IMR-90 (cell line): ENCODE results near the gene FAM204A. TPM values are rescaled to one million over a fixed set of nuclear protein-coding genes. Genes with fewer than 3 reads are reported as not detected.

ENCODE experiments used
- ATAC-seq: fragments of 200-7000 bp; cut with Tn5 transposase; 2 replicates; pipeline ENCODE4 v1.9.1; 2020; ENCODE audit warnings: low read depth, mild to moderate bottlenecking, moderate library complexity
- BruUV-seq: library from RNA; stranded (reverse); fragments of 400-500 nt; replicated peaks from 2 replicates; lab custom pipeline; 2021; lab: Mats Ljungman, UMichigan
- CTCF ChIA-PET: fragments of 300-600 bp; formaldehyde crosslinking; extraction: SDS; loops from one replicate; lab custom pipeline; 2021; ENCODE audit warnings: antibody characterized with exemption; lab: Yijun Ruan, JAX
- POLR2A ChIA-PET: fragments of 300-600 bp; sonication (Branson Sonifier 250); formaldehyde crosslinking; loops from one replicate; lab custom pipeline; 2022; ENCODE audit warnings: antibody characterized with exemption; ENCODE audit not compliant: unreplicated experiment; lab: Charles Lee
- DNase-seq: peaks from one replicate; pipeline ENCODE4 v3.0.0; 2013
- H2AFZ ChIP-seq: replicated peaks from 2 replicates; pipeline ENCODE3; 2013; ENCODE audit warnings: low read length, mild to moderate bottlenecking; ENCODE audit not compliant: poor library complexity
- H2AK5ac ChIP-seq: 2 replicates; pipeline ENCODE4 v1.6.1; 2013; ENCODE audit warnings: low read depth, low read length, inconsistent platforms
- H2AK9ac ChIP-seq: replicated peaks from 2 replicates; pipeline ENCODE3; 2013; ENCODE audit warnings: mild to moderate bottlenecking, low read depth, low read length, moderate library complexity; ENCODE audit not compliant: poor library complexity
- H2BK120ac ChIP-seq: 2 replicates; pipeline ENCODE4 v1.6.1; 2013; ENCODE audit warnings: low read depth, low read length, inconsistent platforms
- H2BK15ac ChIP-seq: 3 replicates; pipeline ENCODE4 v1.6.1; 2013; ENCODE audit warnings: low read depth, low read length, inconsistent platforms
- H2BK20ac ChIP-seq: 2 replicates; pipeline ENCODE4 v1.6.1; 2013; ENCODE audit warnings: low read depth, mild to moderate bottlenecking, inconsistent platforms, low read length, moderate library complexity
- H2BK5ac ChIP-seq: 2 replicates; pipeline ENCODE4 v1.6.1; 2013; ENCODE audit warnings: mild to moderate bottlenecking, low read depth, low read length, inconsistent platforms; ENCODE audit not compliant: poor library complexity, severe bottlenecking
- H3K14ac ChIP-seq: replicated peaks from 2 replicates; pipeline ENCODE4 v1.6.1; 2013; ENCODE audit warnings: low read depth, low read length, inconsistent platforms
- H3K18ac ChIP-seq: 2 replicates; pipeline ENCODE4 v1.6.1; 2013; ENCODE audit warnings: low read depth, low read length, control low read depth
- H3K23ac ChIP-seq: 2 replicates; pipeline ENCODE4 v1.6.1; 2013; ENCODE audit warnings: low read depth, low read length, inconsistent platforms
- H3K27ac ChIP-seq: 2 replicates; pipeline ENCODE4 v1.5.1; 2013; ENCODE audit warnings: mild to moderate bottlenecking, control low read depth, low read length; ENCODE audit not compliant: insufficient read depth
- H3K27me3 ChIP-seq: 2 replicates; pipeline ENCODE4 v1.6.1; 2013; ENCODE audit warnings: low read length; ENCODE audit not compliant: control insufficient read depth, insufficient read depth
- H3K36me3 ChIP-seq: 2 replicates; pipeline ENCODE4 v1.6.1; 2013; ENCODE audit warnings: low read length, mixed read lengths; ENCODE audit not compliant: control insufficient read depth, insufficient read depth
- H3K4ac ChIP-seq: 2 replicates; pipeline ENCODE4 v1.6.1; 2013; ENCODE audit warnings: low read depth, low read length, inconsistent platforms
- H3K4me1 ChIP-seq: 2 replicates; pipeline ENCODE4 v1.6.1; 2013; ENCODE audit warnings: low read length, mixed read lengths; ENCODE audit not compliant: control insufficient read depth, insufficient read depth
- H3K4me2 ChIP-seq: 2 replicates; pipeline ENCODE4 v1.6.1; 2013; ENCODE audit warnings: low read depth, mild to moderate bottlenecking, control low read depth, low read length, moderate library complexity
- H3K4me3 ChIP-seq: 2 replicates; pipeline ENCODE4 v1.5.1; 2013; ENCODE audit warnings: low read depth, mild to moderate bottlenecking, control low read depth, low read length, moderate library complexity; ENCODE audit not compliant: insufficient read depth
- H3K56ac ChIP-seq: 2 replicates; pipeline ENCODE4 v1.6.1; 2013; ENCODE audit warnings: low read length, inconsistent platforms; ENCODE audit not compliant: insufficient read depth; ENCODE audit errors: extremely low read depth
- H3K79me1 ChIP-seq, 2 experiments: 2 replicates each; pipeline ENCODE4 v1.6.1; 2013; ENCODE audit warnings: low read length in 2 of 2, inconsistent platforms in 1 of 2, low read depth in 1 of 2
- H3K9ac ChIP-seq: 2 replicates; pipeline ENCODE4 v1.6.1; 2013; ENCODE audit warnings: low read depth, low read length, control low read depth
- H3K9me1 ChIP-seq: 2 replicates; pipeline ENCODE4 v1.6.1; 2013; ENCODE audit warnings: low read length, inconsistent platforms; ENCODE audit not compliant: insufficient read depth
- H3K9me3 ChIP-seq: 2 replicates; pipeline ENCODE4 v1.6.1; 2013; ENCODE audit warnings: low read length; ENCODE audit not compliant: control insufficient read depth, insufficient read depth
- H4K20me1 ChIP-seq: 2 replicates; pipeline ENCODE4 v1.6.1; 2013; ENCODE audit warnings: low read length, inconsistent platforms; ENCODE audit not compliant: insufficient read depth
- H4K5ac ChIP-seq: 2 replicates; pipeline ENCODE4 v1.6.1; 2013; ENCODE audit warnings: mild to moderate bottlenecking, low read depth, low read length, control low read depth
- H4K8ac ChIP-seq, 2 experiments: 2 replicates each; pipeline ENCODE4 v1.6.1; 2013; ENCODE audit warnings: low read depth in 2 of 2, low read length in 2 of 2, control low read depth in 1 of 2, inconsistent platforms in 1 of 2
- H4K91ac ChIP-seq: 2 replicates; pipeline ENCODE4 v1.6.1; 2013; ENCODE audit warnings: low read depth, low read length, inconsistent platforms; ENCODE audit not compliant: insufficient read depth
- BHLHE40 ChIP-seq: fragments of 150-350 bp; IDR thresholded peaks from 2 replicates; pipeline ENCODE4 v1.6.1; 2016; ENCODE audit warnings: mild to moderate bottlenecking, low read depth, low read length
- CEBPB ChIP-seq: IDR thresholded peaks from 2 replicates; pipeline ENCODE4 v1.6.1; 2012; ENCODE audit warnings: low read depth, low read length, improper control_type of control experiment
- CHD1 ChIP-seq: IDR thresholded peaks from 2 replicates; pipeline ENCODE4 v1.6.1; 2012; ENCODE audit warnings: low read depth, low read length, improper control_type of control experiment
- FOS ChIP-seq: fragments of 150-350 bp; IDR thresholded peaks from 2 replicates; pipeline ENCODE4 v1.6.1; 2016; ENCODE audit warnings: low read depth, low read length
- MAFK ChIP-seq: IDR thresholded peaks from 2 replicates; pipeline ENCODE4 v1.6.1; 2012; ENCODE audit warnings: low read depth, low read length, improper control_type of control experiment
- MAZ ChIP-seq: IDR thresholded peaks from 2 replicates; pipeline ENCODE4 v1.6.1; 2012; ENCODE audit warnings: low read depth, mild to moderate bottlenecking, low read length, improper control_type of control experiment, moderate library complexity, borderline replicate concordance
- MXI1 ChIP-seq: IDR thresholded peaks from 2 replicates; pipeline ENCODE4 v1.6.1; 2012; ENCODE audit warnings: low read depth, mild to moderate bottlenecking, low read length, moderate library complexity, borderline replicate concordance
- NFE2L2 ChIP-seq: fragments of 150-350 bp; IDR thresholded peaks from 2 replicates; pipeline ENCODE4 v1.6.1; 2016; ENCODE audit warnings: low read depth, mild to moderate bottlenecking, low read length
- POLR2A ChIP-seq: IDR thresholded peaks from 2 replicates; pipeline ENCODE4 v1.6.1; 2012; ENCODE audit warnings: mild to moderate bottlenecking, low read depth, low read length
- RAD21 ChIP-seq: IDR thresholded peaks from 2 replicates; pipeline ENCODE4 v1.6.1; 2012; ENCODE audit warnings: low read length, improper control_type of control experiment
- RCOR1 ChIP-seq: IDR thresholded peaks from 2 replicates; pipeline ENCODE4 v1.6.1; 2012; ENCODE audit warnings: mild to moderate bottlenecking, low read length, improper control_type of control experiment; ENCODE audit not compliant: insufficient replicate concordance
- RFX5 ChIP-seq: IDR thresholded peaks from 2 replicates; pipeline ENCODE4 v1.8.0; 2012; ENCODE audit warnings: low read depth, mild to moderate bottlenecking, low read length, moderate library complexity
- SMC3 ChIP-seq: fragments of 150-350 bp; IDR thresholded peaks from 2 replicates; pipeline ENCODE4 v1.6.1; 2016; ENCODE audit warnings: low read depth, mild to moderate bottlenecking, antibody characterized with exemption, low read length, moderate library complexity
- WGBS, 2 experiments: methylation state at CpG; one replicate each; pipeline versions ENCODE4 v1.1.5 to v1.1.7; 2013; ENCODE audit warnings: missing lambda C conversion rate in 2 of 2; ENCODE audit not compliant: insufficient read length in 1 of 2; ENCODE audit errors: extremely low coverage in 2 of 2; 5-methylcytosine and 5-hydroxymethylcytosine counted together
- dilution Hi-C: fragments of 300-500 bp; cut with HindIII; formaldehyde crosslinking; loops from one replicate; pipeline ENCODE4 v1.14.3; 2018; ENCODE audit warnings: low sequenced_read_pairs; ENCODE audit not compliant: unreplicated experiment
- in situ Hi-C: fragments of 300-500 bp; cut with MboI; formaldehyde crosslinking; loops from 3 replicates; pipeline ENCODE4 v1.14.3; 2019; ENCODE audit warnings: low sequenced_read_pairs, inconsistent platforms, mixed read lengths
- intact Hi-C: fragments of 100-400 bp; cut with micrococcal nuclease; formaldehyde crosslinking; loops from 2 replicates; pipeline ENCODE4 v1.10.0; 2022
- polyA plus RNA-seq, 3 experiments: library from polyadenylated mRNA; depleted of rRNA; stranded (reverse); fragments of >200 nt; gene quantifications; 2 replicates each; pipeline ENCODE4 v1.2.3, GENCODE V29; 2012; ENCODE audit warnings: low replicate concordance in 1 of 3
- total RNA-seq: library from RNA; depleted of rRNA; stranded (reverse); fragments of >200 nt; gene quantifications from 2 replicates; pipeline ENCODE4 v1.2.3, GENCODE V29; 2012
- TF ChIP-seq, protein P1 (sequence below): conservative IDR thresholded peaks from 2 replicates; pipeline ENCODE4 v1.5.1; 2012; ENCODE audit warnings: mild to moderate bottlenecking, low read depth, low read length, improper control_type of control experiment
- TF ChIP-seq, protein P2 (sequence below): fragments of 150-350 bp; IDR thresholded peaks from 2 replicates; pipeline ENCODE4 v1.6.1; 2017; ENCODE audit warnings: mild to moderate bottlenecking, antibody characterized with exemption, low read length, low read depth
- TF ChIP-seq, protein P3 (sequence below): fragments of 150-350 bp; IDR thresholded peaks from 2 replicates; pipeline ENCODE4 v1.6.1; 2016; ENCODE audit warnings: low read depth, mild to moderate bottlenecking, low read length, moderate library complexity, borderline replicate concordance

FAM204A gene
- total and polyA plus RNA-seq, 2 of the 4 experiments (the other 2 are of a cell fraction): 23.6 to 54.3 TPM

DNA sequence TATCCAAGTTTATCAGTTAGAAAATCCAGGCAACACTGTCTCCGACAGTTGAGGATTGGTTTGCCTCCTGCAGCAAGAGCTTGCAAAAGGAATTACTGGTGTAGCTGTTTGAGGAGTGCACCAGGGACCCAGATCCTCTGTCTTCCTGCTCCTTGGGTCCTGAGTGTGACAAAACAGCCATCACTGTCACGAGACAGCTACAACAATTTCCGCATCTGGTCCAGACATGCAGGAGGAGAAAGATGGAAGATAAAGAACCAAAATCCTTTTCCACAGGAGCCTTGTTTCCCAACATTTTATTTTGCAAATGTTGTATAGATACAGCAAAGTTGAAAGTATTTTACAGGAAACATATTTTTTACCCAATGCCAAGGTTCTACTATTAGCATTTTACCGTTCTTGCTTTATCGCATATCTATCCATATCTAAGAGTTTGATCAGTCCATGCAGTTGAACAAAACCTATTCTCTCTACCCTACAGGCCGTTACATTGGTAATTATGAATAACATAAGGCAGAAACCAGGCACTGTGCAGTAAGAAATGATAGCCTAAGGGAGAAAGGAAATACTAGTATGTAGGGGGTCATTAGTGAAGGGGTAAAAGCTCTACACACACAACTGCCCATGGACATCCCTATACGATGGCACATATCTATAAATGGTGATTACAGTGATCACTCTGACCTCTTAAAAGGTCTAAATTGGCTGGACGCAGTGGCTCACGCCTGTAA, 54.9 kb downstream of the FAM204A start:
- in situ Hi-C loops: no loop called here
- Histone ChIP-seq H3K4me2 (no peak overlapping the region), H2AK9ac (no peak overlapping the region), H4K8ac (no peak overlapping the region), H3K4ac (no peak overlapping the region), H3K9ac (no peak overlapping the region), H2BK20ac (no peak overlapping the region), H2AFZ (no peak overlapping the region), H2BK5ac (no peak overlapping the region), H3K56ac (no peak overlapping the region), H3K9me1 (no peaks in the 10 kb centered on the region), H4K20me1 (no peaks in the 10 kb centered on the region; the same call in 1 of the 2 replicates), H3K14ac (no peak overlapping the region), H3K4me3 (no peak overlapping the region), H2AK5ac (no peak overlapping the region), H2BK15ac (no peak overlapping the region), H3K79me1 (no peaks in the 10 kb centered on the region), H3K9me3 (no peaks in the 10 kb centered on the region), H4K91ac (no peak overlapping the region), H3K27me3 (no peaks in the 10 kb centered on the region; the same call in 1 of the 2 replicates), H3K18ac (no peak overlapping the region), H3K23ac (no peak overlapping the region), H3K36me3 (no peaks in the 10 kb centered on the region), H4K5ac (no peak overlapping the region), H2BK120ac (no peak overlapping the region), H3K27ac (no peak overlapping the region), H3K4me1 (no peaks in the 10 kb centered on the region)
- ATAC-seq: no peak
- dilution Hi-C loops: no loop called here
- intact Hi-C loops: no loop called here
- BruUV-seq: no TSS peak
- POLR2A ChIA-PET: no interaction called here
- WGBS, 2 experiments: 100% methylated on average over 1 of the region's 9 CpGs; no CpG with 5 or more reads in 1 of the 2 experiments
- CTCF ChIA-PET: no interaction called here
- DNase-seq: no peak
- TF ChIP-seq FOS (no peak), NFE2L2 (no peak), BHLHE40 (no peak), POLR2A (no peak), MAZ (no peak), CEBPB (no peak), RCOR1 (no peak), MXI1 (no peak), RFX5 (no peak), MAFK (no peak), CHD1 (no peak), SMC3 (no peak), RAD21 (no peak)
- TF ChIP-seq, protein P1, sequence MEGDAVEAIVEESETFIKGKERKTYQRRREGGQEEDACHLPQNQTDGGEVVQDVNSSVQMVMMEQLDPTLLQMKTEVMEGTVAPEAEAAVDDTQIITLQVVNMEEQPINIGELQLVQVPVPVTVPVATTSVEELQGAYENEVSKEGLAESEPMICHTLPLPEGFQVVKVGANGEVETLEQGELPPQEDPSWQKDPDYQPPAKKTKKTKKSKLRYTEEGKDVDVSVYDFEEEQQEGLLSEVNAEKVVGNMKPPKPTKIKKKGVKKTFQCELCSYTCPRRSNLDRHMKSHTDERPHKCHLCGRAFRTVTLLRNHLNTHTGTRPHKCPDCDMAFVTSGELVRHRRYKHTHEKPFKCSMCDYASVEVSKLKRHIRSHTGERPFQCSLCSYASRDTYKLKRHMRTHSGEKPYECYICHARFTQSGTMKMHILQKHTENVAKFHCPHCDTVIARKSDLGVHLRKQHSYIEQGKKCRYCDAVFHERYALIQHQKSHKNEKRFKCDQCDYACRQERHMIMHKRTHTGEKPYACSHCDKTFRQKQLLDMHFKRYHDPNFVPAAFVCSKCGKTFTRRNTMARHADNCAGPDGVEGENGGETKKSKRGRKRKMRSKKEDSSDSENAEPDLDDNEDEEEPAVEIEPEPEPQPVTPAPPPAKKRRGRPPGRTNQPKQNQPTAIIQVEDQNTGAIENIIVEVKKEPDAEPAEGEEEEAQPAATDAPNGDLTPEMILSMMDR: no peak
- TF ChIP-seq, protein P2, sequence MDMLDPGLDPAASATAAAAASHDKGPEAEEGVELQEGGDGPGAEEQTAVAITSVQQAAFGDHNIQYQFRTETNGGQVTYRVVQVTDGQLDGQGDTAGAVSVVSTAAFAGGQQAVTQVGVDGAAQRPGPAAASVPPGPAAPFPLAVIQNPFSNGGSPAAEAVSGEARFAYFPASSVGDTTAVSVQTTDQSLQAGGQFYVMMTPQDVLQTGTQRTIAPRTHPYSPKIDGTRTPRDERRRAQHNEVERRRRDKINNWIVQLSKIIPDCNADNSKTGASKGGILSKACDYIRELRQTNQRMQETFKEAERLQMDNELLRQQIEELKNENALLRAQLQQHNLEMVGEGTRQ: no peak
- TF ChIP-seq, protein P3, sequence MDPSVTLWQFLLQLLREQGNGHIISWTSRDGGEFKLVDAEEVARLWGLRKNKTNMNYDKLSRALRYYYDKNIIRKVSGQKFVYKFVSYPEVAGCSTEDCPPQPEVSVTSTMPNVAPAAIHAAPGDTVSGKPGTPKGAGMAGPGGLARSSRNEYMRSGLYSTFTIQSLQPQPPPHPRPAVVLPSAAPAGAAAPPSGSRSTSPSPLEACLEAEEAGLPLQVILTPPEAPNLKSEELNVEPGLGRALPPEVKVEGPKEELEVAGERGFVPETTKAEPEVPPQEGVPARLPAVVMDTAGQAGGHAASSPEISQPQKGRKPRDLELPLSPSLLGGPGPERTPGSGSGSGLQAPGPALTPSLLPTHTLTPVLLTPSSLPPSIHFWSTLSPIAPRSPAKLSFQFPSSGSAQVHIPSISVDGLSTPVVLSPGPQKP: no peak
